ENCODE data around the gene KRTAP21-3.

- TF ChIP-seq PATZ1 (CRISPR knock-in tag; IDR thresholded peaks at IDR 0.05; ENCODE audit: borderline replicate concordance) (no peak), ZFP3 (CRISPR knock-in tag; IDR thresholded peaks at IDR 0.05) (no peak), OSR1 (CRISPR knock-in tag; IDR thresholded peaks at IDR 0.05) (no peak), CREB5 (CRISPR knock-in tag; IDR thresholded peaks at IDR 0.05; ENCODE audit: low read depth) (no peak), TCF4 (CRISPR knock-in tag; IDR thresholded peaks at IDR 0.05; ENCODE audit: borderline replicate concordance) (no peak), ISL1 (CRISPR knock-in tag; IDR thresholded peaks at IDR 0.05) (no peak), POU6F1 (CRISPR knock-in tag; IDR thresholded peaks at IDR 0.05; ENCODE audit: borderline replicate concordance, low read depth) (no peak), ZNF8 (CRISPR knock-in tag; IDR thresholded peaks at IDR 0.05) (no peak)
Measured at GRCh38 chr21:30668776-30669175, 49.8 kb downstream of the KRTAP21-3 start.

Data from SK-N-SH treated with all-trans-retinoic acid at 6 μM for 48 hours (cell line).